Mammary epithelial cell (primary cell): ENCODE measurements around the gene MTX2.

ENCODE experiments used
- CTCF ChIP-seq, 2 donors: IDR thresholded peaks in 1 of 2; conservative IDR thresholded peaks in 1 of 2; 2 replicates each; pipeline ENCODE4 v1.5.1; 2011 to 2012; ENCODE audit warnings: inconsistent platforms in 2 of 2, low read length in 2 of 2, mild to moderate bottlenecking in 2 of 2, control low read depth in 1 of 2, low read depth in 1 of 2; ENCODE audit not compliant: insufficient read depth in 1 of 2; ENCODE audit errors: extremely low read depth in 1 of 2
- EZH2 ChIP-seq: IDR thresholded peaks from 2 replicates; pipeline ENCODE4 v1.6.1; 2012; ENCODE audit warnings: low read length, inconsistent platforms, borderline replicate concordance

GRCh38 chr2:176261136-176261535, 8.1 kb upstream of the MTX2 start:
- TF ChIP-seq CTCF (conservative IDR thresholded peaks at IDR 0.05 in 1 of 2, IDR thresholded peaks at IDR 0.05 in 1 of 2; ENCODE audit: extremely low read depth in 1 of 2, insufficient read depth in 1 of 2, low read depth in 1 of 2, low read length in 2 of 2), result no peak
- no peak for TF ChIP-seq EZH2
